Measurements from ENCODE around the gene TBX10.
"Not testable (repeated sequence)": the region's sequence is repeated elsewhere in the genome, so short reads cannot be mapped to it uniquely, and the experiment has no call there.

DNA sequence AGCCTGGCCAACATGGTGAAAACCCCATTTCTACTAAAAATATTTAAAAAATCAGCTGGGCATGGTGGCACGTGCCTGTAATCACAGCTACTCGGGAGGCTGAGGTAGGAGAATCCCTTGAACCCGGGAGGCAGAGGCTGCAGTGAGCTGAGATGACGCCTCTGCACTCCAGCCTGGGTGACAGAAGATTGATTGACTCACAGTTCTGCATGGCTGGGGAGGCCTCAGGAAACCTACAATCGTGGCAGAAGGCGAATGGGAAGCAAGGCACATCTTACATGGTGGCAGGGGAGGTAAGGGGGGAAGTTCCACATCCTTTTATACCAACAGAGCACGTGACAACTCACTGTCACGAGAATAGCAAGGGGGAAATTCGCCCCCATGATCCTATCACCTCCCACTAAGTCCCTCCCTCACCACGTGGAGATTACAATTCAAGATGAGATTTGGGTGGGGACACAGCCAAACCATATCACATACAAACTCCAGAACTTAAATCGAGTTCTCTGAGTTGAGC is 50.6 kb downstream of the TBX10 start:
- TF ChIP-seq, protein P1, sequence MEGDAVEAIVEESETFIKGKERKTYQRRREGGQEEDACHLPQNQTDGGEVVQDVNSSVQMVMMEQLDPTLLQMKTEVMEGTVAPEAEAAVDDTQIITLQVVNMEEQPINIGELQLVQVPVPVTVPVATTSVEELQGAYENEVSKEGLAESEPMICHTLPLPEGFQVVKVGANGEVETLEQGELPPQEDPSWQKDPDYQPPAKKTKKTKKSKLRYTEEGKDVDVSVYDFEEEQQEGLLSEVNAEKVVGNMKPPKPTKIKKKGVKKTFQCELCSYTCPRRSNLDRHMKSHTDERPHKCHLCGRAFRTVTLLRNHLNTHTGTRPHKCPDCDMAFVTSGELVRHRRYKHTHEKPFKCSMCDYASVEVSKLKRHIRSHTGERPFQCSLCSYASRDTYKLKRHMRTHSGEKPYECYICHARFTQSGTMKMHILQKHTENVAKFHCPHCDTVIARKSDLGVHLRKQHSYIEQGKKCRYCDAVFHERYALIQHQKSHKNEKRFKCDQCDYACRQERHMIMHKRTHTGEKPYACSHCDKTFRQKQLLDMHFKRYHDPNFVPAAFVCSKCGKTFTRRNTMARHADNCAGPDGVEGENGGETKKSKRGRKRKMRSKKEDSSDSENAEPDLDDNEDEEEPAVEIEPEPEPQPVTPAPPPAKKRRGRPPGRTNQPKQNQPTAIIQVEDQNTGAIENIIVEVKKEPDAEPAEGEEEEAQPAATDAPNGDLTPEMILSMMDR (IDR thresholded peaks at IDR 0.05; ENCODE audit: extremely low read depth in 1 of 2, insufficient read depth in 1 of 2, low read depth in 1 of 2, low read length in 2 of 2) = not testable (repeated sequence)
- TF ChIP-seq EZH2 (IDR thresholded peaks at IDR 0.05; ENCODE audit: borderline replicate concordance, low read depth, low read length, severe bottlenecking); POLR2A (IDR thresholded peaks at IDR 0.05; ENCODE audit: low read depth, low read length); POLR2AphosphoS5 (IDR thresholded peaks at IDR 0.05; ENCODE audit: insufficient read depth, low read depth, low read length); JUN (IDR thresholded peaks at IDR 0.05; ENCODE audit: borderline replicate concordance, insufficient read depth, insufficient read length, low read depth); MYC (IDR thresholded peaks at IDR 0.05; ENCODE audit: low read depth, low read length); FOS (IDR thresholded peaks at IDR 0.05; ENCODE audit: borderline replicate concordance, insufficient read depth, low read length); GATA2 (IDR thresholded peaks at IDR 0.05; ENCODE audit: insufficient read depth, insufficient read length, low read depth, low read length): not testable (repeated sequence)
- TF ChIP-seq, protein P2, sequence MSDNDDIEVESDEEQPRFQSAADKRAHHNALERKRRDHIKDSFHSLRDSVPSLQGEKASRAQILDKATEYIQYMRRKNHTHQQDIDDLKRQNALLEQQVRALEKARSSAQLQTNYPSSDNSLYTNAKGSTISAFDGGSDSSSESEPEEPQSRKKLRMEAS (IDR thresholded peaks at IDR 0.05; ENCODE audit: insufficient read depth, insufficient read length) = not testable (repeated sequence)
